NCI-H2029 (cell line): ENCODE data around the gene P2RY4.
A peak's percentile ranks its signal among the peaks of the same experiment; 100 is the strongest.
"Not testable (repeated sequence)": the region's sequence is repeated elsewhere in the genome, so short reads cannot be mapped to it uniquely, and the experiment has no call there.

Experiments used
- DNase-seq: peaks from one replicate; lab custom pipeline; 2025; lab: John Stamatoyannopoulos, UW

The P2RY4 gene

DNA sequence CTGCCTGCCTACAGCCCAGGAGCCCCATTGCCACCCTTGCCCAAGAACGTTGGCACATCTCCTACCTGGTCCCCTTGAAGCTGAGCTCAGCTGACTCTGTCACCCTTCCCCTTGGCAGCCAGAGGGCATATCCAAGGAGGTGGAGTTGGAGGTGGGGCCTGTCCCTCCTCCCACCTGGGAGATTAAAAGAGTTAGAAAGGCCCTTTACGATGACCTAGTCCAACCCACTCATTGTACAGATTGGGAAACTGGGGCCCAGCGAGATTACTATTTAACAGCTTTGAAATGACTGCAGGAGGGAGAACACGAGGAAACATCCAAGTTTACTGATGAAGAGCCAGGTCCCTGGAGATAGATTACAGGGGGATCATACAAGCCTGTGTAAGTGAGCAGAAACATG lies at the start of gene P2RY4:
Gene P2RY4 (minus strand): TSS at position 101 of the 400 bp plus-strand sequence. CDS start 580 bp downstream, outside the sequence.
- no peak for DNase-seq

DNA sequence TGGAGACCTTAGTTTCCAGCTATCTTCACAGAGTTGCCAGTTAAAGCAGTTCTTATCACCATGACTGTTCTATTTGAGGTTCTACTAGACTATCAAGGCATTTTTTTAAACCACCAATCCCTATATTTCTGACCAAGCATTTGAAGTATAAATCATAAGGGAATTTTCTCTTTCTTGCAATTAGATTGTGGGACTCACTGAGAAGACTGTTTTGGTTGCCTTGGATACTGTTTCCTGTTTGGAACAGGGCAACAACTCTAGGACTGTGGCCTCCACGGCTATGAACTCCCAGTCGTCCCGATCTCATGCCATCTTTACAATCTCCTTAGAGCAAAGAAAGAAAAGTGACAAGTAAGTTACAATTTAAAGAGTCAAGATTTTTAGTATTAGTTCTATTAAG lies 41.7 kb upstream of the P2RY4 start:
- no peak for DNase-seq

GRCh38 chrX:70293621-70294020 lies 33.6 kb upstream of the P2RY4 start:
- no peak for DNase-seq

DNA sequence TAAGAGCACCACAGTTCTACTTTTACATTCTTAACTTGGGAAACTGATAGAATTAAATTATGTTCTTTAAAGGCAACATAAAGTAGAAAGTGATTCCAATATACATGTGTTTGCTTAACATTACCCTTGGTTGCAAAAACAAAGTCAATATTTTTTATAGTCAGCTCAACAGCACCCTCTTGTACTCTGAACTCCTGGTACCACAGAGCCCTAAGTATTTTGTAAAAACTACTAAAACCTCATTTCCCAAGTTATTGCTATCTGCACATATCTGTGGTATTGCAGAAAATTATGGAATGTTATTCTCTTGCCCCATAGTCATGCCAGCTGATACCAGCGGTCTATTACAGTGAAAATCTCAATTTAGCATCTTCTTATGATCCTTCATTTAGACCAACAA lies 32.8 kb upstream of the P2RY4 start:
- no peak for DNase-seq

DNA sequence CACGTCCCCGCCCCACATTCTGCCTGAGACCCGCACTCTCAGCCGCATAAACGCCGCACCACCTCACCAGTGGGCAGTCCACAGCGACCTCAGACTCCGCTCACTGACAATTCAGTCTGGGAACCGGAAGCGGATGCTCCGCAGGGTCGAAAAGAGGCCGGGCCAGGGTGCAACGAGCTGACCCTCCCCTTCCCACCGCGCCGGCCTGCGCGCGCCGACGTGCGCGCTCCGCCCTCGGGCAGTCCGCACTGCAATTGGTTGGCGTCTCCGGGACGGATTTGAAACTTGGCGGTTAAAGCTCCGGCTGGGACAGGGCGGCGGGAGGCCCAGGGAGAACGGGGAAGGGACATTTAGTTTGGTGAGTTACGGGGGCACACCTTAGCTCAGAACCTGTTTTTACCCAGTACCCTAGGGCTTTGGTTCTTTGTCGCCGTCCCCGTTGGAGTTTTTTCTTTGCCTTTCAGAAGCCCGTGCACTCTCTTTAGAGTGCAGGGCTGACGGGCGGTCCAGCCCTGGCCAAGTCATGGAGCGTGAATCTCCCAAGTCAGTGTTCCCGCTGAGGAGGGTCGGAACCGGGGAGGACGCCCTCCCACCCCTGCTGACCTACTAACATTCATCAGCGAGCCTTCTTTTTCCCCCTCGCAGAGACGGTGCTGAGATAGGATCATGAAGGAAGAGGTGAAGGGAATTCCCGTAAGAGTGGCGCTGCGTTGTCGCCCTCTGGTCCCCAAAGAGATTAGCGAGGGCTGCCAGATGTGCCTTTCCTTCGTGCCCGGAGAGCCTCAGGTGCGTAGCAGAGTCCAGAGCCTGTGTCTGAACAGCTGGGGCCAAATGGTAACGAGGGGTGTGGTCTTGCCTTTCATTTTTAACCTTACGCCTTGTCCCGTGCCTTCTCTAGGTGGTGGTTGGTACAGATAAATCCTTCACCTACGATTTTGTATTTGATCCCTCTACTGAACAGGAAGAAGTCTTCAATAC lies 30.1 kb upstream of the P2RY4 start, which contains the start of the genes KIF4A and PDZD11:
Gene KIF4A (plus strand): TSS at position 312 of the 978 bp plus-strand sequence. CDS start 355 bp downstream, at position 667.
Gene PDZD11 (minus strand): TSS at position 135 of the 978 bp plus-strand sequence. CDS start 586 bp downstream, outside the sequence.
- DNase-seq = peak; percentile 45

DNA sequence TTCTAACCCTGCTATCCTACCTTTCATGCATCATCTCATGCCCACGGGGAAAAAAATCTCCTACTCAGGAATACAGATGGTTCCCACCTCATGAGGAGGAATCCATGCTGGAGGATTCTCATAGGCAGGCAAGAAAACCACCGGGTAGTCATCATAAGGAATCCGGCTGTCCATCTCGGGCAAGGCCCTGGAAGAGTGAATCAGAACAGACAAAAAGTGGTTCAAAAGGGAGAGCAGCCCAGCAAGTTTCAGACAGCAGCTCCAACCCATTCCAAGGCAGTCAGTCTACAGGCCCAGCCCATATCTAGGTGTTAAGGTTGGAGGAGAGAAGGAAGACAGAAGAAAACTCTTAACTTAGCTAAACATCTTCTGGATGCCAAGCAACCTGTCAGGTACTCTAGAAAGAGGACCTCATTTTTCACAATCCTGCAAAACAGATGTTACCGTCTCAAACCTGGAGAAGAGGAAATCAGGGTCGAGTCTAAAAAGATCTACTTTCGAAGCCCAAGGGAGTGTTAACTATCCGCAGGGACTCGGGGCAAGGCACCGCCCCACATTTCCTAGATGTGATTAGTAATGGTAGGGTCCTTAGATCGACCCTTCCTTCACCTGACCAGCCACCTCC lies 29.3 kb upstream of the P2RY4 start:
- no peak for DNase-seq

DNA sequence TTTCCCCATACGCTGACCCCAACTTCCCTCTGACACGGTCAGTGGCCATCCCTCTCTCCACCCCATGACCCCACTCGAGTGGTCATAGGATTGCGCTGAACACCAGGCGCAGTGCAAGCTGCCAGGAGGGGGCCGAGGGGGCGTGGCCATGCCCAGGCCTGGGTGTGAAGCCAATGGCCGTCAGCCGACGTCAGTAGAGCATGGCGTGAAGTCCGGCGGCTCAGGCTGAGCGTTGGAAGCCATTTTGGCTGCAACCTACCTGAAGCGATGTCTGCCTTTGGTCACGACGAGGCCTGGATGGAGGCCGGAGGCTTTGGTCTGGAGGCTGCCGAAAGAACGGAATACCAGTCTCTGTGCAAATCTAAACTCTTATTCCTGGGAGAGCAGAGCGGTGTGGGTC lies 21.9 kb upstream of the P2RY4 start, which contains the start of gene RAB41:
Gene RAB41 (plus strand): TSS at position 222 of the 400 bp plus-strand sequence. CDS start 46 bp downstream, at position 268.
- DNase-seq = no peak

- DNase-seq = no peak
These were observed 20.6 kb upstream of the P2RY4 start for GRCh38 chrX:70280573-70280972.

DNA sequence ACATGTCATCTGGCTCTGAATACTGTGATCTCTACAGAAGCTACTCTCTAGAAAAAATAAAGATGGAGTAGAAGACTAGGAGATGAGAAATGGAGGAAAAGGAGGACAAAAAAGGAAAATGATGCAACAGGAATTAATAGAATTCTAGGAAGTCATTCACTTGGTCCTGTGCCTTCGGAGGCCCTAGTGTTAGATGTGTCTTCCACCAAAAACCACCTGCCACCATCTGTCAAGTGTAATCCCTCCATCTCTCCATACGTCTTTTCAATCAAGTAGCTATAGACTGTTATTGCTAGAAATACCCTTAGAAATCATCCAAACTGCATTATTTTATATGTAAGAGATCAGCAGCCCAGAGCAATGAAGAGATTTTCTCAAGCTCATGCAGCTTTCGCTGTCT lies 19.1 kb upstream of the P2RY4 start:
- DNase-seq = no peak

DNA sequence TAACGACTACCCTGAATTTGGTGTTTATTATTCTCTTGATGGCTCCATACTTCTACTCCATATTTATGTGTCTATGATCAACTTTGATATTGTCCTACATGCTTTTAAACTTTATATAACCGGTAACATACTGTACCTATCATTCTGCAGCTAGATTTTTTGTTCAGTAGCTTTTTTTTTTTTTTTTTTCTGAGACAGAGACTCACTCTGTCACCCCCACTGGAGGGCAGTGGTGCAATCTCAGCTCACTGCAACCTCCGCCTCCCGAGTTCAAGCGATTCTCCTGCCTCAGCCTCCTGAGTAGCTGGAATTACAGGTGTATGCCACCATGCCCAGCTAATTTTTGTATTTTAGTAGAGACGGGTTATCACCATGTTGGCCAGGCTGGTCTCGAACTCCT lies 14.0 kb upstream of the P2RY4 start:
- DNase-seq = not testable (repeated sequence)

- no peak for DNase-seq
These were observed 8.0 kb upstream of the P2RY4 start, which contains the start of gene ARR3 for GRCh38 chrX:70268034-70268433. Gene ARR3, plus strand, starts transcription at chrX:70268334. Its CDS starts 1,052 bp downstream, at chrX:70269386.

DNA sequence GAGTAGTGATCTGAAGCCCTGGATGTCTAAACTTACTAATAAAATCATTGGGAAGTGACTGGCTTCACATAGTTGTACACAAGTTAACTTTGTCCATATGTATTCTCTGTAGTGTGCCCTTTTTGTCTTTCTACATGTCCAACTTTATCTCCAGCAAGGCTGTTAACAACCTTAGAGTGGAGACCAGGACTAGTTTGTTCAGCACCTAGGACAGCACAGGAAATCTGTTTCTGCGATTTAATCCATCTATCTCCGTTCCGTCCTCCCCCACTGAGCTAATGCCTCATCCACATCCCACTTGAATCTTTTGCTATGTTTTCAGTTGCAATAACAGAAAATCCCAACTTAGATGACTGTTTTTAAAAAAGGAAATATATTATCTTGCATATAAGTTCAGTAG lies 4.8 kb upstream of the P2RY4 start:
- no peak for DNase-seq

DNA sequence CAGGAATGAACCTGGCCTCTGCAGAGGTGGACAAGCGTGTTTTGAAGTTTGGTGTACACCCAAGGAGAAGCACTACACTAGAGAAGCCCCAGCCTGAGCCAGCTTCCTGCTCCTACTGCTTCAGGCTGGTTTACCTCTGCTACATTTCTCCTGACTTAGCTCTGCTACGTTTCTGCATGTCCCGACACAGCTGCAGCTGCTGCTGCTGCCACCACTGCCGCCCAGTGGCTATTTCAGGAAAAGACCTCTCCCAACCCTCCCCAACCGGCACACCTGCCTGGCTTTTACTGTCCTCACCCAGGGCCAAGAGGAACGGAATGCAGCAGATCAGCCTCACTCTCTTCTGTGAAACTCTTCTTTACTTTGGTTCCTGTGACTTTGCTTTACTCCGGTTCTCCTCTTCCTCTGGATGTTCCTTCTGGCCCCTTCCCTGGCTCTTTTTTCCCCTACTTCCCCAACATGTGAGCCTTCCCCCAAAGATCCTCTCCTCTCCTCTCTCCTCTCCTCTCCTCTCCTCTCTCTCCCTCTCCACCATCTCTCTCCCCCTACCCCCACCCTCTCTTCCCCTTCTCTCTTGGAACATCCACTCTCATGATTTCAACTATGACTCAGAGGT lies 3.1 kb upstream of the P2RY4 start:
- peak; percentile 57 for DNase-seq

GRCh38 chrX:70257423-70258288 lies 2.3 kb downstream of the P2RY4 start:
- no peak for DNase-seq

- no peak for DNase-seq
These were observed 4.6 kb downstream of the P2RY4 start for GRCh38 chrX:70255452-70255851.

DNA sequence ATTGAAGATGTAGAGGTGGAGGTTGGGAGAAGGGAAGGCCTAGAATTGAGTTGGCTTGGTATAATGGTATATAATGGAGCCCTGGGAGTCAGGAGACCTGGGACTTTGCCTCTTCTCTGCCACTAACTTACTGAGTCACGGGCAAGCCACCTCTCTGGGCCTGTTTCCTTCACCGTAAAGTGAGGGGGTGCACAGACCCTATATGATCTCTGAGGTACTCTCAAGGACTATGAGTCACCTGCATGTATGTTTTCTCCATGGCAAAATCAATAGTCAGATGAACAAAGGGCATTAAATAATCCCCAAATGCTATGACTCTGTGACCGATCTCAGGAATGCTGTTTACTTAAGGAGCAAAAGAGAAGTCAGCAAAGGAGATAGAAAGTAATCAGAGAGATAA lies 5.1 kb downstream of the P2RY4 start:
- DNase-seq = no peak

- DNase-seq = no peak
These were observed 6.0 kb downstream of the P2RY4 start for GRCh38 chrX:70254063-70254400.

DNA sequence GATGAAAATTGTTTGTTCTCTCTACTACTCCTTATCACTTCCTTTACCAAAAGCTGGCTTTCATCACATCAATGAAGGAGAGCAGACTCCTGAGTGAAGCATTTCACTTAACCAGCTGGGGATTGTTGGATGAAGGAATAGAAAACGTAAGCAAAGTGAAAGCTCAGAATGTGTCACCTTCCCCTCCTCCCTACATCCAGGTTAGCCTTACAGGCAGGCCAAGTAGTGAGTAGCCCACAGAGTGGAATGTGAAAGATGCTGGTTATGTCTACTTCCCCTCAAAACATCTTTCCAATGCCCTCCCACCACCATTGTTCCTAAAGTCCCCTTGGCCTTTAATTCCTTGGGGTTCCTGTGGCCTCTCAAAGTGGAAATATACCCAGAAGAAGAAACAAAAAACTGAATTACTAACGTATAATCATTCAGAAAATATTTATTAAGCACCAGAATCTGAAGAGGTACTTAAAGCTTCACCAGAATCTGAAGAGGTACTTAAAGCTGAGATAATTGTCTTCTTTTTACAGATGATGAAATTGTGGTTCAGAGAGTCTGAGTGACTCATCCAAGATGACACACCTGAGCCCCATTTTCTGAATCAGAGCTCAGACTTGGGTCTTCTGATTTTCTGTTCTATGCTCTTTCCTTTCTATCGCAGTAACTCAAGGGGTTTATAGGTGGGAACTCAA lies 6.5 kb downstream of the P2RY4 start:
- DNase-seq = no peak

DNA sequence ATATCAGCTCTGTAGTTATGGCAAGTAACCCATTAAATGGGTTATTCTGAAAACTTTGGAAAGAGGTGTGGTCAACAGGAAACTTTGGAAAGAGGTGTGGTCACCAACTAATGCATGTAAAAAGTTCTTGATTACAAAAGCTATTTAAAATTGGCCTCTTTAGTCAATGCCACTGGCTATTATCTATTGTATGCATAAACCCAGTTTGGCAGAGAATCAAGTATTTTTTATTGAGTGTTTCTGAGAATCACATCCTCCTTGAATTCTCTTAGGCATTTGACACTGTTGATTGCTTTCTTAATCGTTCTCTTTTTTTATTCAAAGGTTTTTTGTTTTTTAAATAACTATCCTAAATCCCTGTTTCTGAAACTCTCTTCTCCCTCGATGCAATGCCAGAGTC lies 7.5 kb downstream of the P2RY4 start:
- DNase-seq = no peak

- DNase-seq = no peak
These were observed 12.8 kb downstream of the P2RY4 start for GRCh38 chrX:70247252-70247651.

- DNase-seq = no peak
These were observed 15.1 kb downstream of the P2RY4 start for GRCh38 chrX:70244881-70245280.
